A673 (cell line): ENCODE results near the gene SDCBP2. TPM values are rescaled to one million over a fixed set of nuclear protein-coding genes. Genes with fewer than 3 reads are reported as not detected.

Experiments used
- BruUV-seq: library from RNA; stranded (reverse); fragments of 400-500 nt; replicated peaks from 2 replicates; lab custom pipeline; 2021; lab: Mats Ljungman, UMichigan
- CTCF ChIA-PET: fragments of 300-600 bp; sonication (Branson Sonifier 250); formaldehyde crosslinking; loops from one replicate; lab custom pipeline; 2022; ENCODE audit warnings: antibody characterized with exemption; lab: Charles Lee
- POLR2A ChIA-PET: fragments of 300-600 bp; sonication (Branson Sonifier 250); formaldehyde crosslinking; loops from one replicate; lab custom pipeline; 2022; ENCODE audit warnings: antibody characterized with exemption; ENCODE audit not compliant: low non-redundant PET; lab: Charles Lee
- DNase-seq: peaks from one replicate; pipeline ENCODE4 v3.0.0-alpha.2; 2015; ENCODE audit warnings: low spot score
- H3K27ac ChIP-seq: fragments of 200-600 bp; sonication (generic); 2 replicates; pipeline ENCODE4 v1.5.1; 2016; ENCODE audit warnings: mixed run types, low read depth, mild to moderate bottlenecking, mixed read lengths, antibody characterized with exemption, low read length; ENCODE audit not compliant: poor library complexity, severe bottlenecking
- H3K27me3 ChIP-seq: fragments of 200-600 bp; sonication (generic); replicated peaks from 2 replicates; pipeline ENCODE4 v1.6.1; 2017; ENCODE audit warnings: mixed run types, low read depth, mild to moderate bottlenecking, mixed read lengths, antibody characterized with exemption, low read length; ENCODE audit not compliant: insufficient read depth, poor library complexity
- H3K36me3 ChIP-seq: fragments of 200-600 bp; sonication (generic); 2 replicates; pipeline ENCODE4 v1.6.1; 2016; ENCODE audit warnings: mixed run types, mild to moderate bottlenecking, mixed read lengths, antibody characterized with exemption, low read length; ENCODE audit not compliant: insufficient read depth, poor library complexity, severe bottlenecking
- H3K4me1 ChIP-seq: fragments of 200-600 bp; sonication (generic); 2 replicates; pipeline ENCODE4 v1.6.1; 2017; ENCODE audit warnings: mixed run types, mild to moderate bottlenecking, mixed read lengths, antibody characterized with exemption, low read length; ENCODE audit not compliant: insufficient read depth, poor library complexity, severe bottlenecking
- H3K4me3 ChIP-seq: fragments of 200-600 bp; sonication (generic); 2 replicates; pipeline ENCODE4 v1.5.1; 2016; ENCODE audit warnings: low read depth, mixed run types, mild to moderate bottlenecking, mixed read lengths, low read length; ENCODE audit not compliant: poor library complexity, severe bottlenecking
- H3K9me3 ChIP-seq: fragments of 200-600 bp; sonication (generic); 2 replicates; pipeline ENCODE4 v1.6.1; 2016; ENCODE audit warnings: mixed run types, low read depth, mild to moderate bottlenecking, mixed read lengths, antibody characterized with exemption, low read length; ENCODE audit not compliant: poor library complexity, severe bottlenecking
- EZH2 ChIP-seq: fragments of 200-600 bp; sonication (generic); IDR thresholded peaks from 2 replicates; pipeline ENCODE4 v1.6.1; 2017; ENCODE audit warnings: borderline replicate concordance, low read depth, mild to moderate bottlenecking, mixed read lengths, antibody characterized with exemption, low read length; ENCODE audit not compliant: poor library complexity, severe bottlenecking
- intact Hi-C: fragments of 100-400 bp; cut with micrococcal nuclease; formaldehyde crosslinking; loops from one replicate; pipeline ENCODE4 v1.10.0; 2022; ENCODE audit not compliant: unreplicated experiment
- total RNA-seq: library from RNA; stranded (reverse); gene quantifications from 2 replicates; pipeline ENCODE4 v1.2.3, GENCODE V29; 2021
- TF ChIP-seq, protein P1 (sequence below): fragments of 300-800, 200-600 bp; sonication (generic); conservative IDR thresholded peaks from 2 replicates; pipeline ENCODE4 v1.5.1; 2017; ENCODE audit warnings: low read depth, mild to moderate bottlenecking, antibody characterized with exemption, low read length, moderate library complexity, mixed read lengths

Gene SDCBP2
- total RNA-seq, 1 experiment from 2014 or later: 3.5 TPM

DNA sequence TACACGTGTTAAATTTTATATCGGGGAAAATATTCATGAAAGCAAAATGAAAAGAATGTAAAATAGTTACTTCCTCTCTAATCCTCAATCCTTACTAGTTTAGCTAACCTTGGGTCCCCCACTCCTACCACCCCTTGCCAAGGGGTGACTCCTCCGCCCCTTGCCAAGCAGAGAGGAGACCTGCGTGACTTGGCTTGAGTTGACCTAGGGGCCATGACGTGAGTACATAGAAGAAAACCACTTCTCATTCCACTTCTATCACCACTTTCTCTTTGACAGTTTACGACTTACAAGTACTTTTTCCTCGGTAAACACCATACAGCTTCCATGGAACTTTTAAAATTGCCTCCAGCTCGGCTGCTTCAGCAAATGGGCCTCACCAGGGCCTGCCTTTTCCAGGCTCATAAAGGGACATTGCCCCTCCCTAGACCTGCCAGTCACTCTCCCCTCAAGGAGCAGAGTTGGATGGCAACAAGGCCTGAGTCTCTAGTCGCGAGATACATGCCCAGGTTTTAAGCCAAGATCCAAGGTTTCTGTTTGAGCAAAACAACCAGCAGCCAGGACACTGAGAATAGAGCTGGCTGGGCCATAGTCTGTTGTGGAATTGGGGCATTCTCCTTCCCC lies 29.9 kb downstream of the SDCBP2 start:
- ChIA-PET CTCF (interaction anchor here (0.7 kb wide), 1 partner anchor 11 kb away, joined by 12 read pairs; no protein-coding TSS in a partner anchor), POLR2A (no interaction called here)
- no peaks in the 10 kb centered on the region for H3K9me3 ChIP-seq
- TF ChIP-seq, protein P1, sequence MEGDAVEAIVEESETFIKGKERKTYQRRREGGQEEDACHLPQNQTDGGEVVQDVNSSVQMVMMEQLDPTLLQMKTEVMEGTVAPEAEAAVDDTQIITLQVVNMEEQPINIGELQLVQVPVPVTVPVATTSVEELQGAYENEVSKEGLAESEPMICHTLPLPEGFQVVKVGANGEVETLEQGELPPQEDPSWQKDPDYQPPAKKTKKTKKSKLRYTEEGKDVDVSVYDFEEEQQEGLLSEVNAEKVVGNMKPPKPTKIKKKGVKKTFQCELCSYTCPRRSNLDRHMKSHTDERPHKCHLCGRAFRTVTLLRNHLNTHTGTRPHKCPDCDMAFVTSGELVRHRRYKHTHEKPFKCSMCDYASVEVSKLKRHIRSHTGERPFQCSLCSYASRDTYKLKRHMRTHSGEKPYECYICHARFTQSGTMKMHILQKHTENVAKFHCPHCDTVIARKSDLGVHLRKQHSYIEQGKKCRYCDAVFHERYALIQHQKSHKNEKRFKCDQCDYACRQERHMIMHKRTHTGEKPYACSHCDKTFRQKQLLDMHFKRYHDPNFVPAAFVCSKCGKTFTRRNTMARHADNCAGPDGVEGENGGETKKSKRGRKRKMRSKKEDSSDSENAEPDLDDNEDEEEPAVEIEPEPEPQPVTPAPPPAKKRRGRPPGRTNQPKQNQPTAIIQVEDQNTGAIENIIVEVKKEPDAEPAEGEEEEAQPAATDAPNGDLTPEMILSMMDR: no peak
- no peak for TF ChIP-seq EZH2
- H3K27me3 ChIP-seq: no peaks in the 10 kb centered on the region
- no peak overlapping the region for H3K27ac ChIP-seq
- no peak for DNase-seq
- no peak overlapping the region for H3K4me3 ChIP-seq
- H3K36me3 ChIP-seq: no peaks in the 10 kb centered on the region
- intact Hi-C loops: no loop called here
- BruUV-seq: no TSS peak
- no peaks in the 10 kb centered on the region for H3K4me1 ChIP-seq

DNA sequence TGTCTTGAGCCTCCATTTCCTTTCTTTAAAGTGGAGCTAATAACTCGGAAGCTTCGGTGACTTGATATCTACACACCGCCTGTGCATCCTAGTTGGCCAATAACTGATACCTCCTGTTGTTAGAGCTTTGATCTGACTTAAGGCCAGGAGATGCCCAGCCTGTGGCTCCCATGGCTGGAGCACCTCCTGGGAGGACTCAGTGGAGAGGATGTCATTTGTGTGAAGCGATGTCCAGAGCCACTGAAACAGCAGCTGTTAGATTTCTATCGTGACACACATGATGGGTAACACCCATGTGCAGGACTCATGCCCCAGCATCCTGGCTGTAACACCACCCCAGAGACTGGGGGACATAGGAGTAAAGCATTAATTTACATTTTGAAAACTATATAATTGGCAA lies 30.8 kb downstream of the SDCBP2 start:
- DNase-seq: no peak
- POLR2A ChIA-PET: no interaction called here

GRCh38 chr20:1297486-1297885 lies 31.5 kb downstream of the SDCBP2 start:
- ChIA-PET POLR2A (no interaction called here), CTCF (no interaction called here)
- Histone ChIP-seq H3K36me3 (no peaks in the 10 kb centered on the region), H3K9me3 (no peaks in the 10 kb centered on the region), H3K4me3 (no peak overlapping the region), H3K4me1 (no peaks in the 10 kb centered on the region), H3K27me3 (no peaks in the 10 kb centered on the region), H3K27ac (no peak overlapping the region)
- no peak for DNase-seq
- BruUV-seq: no TSS peak
- TF ChIP-seq EZH2: no peak
- TF ChIP-seq, protein P1: no peak
- intact Hi-C loops: no loop called here

More for the DNA sequence above, 30.8 kb downstream of the SDCBP2 start:
- CTCF ChIA-PET: no interaction called here
- no peaks in the 10 kb centered on the region for H3K9me3 ChIP-seq
- H3K4me1 ChIP-seq: no peaks in the 10 kb centered on the region
- no peak overlapping the region for H3K4me3 ChIP-seq
- intact Hi-C loops: no loop called here
- no TSS peak for BruUV-seq
- H3K27ac ChIP-seq: no peak overlapping the region
- no peaks in the 10 kb centered on the region for H3K27me3 ChIP-seq
- no peak for TF ChIP-seq EZH2
- TF ChIP-seq, protein P1: no peak
- H3K36me3 ChIP-seq: no peaks in the 10 kb centered on the region
